AG09309 (cell line): ENCODE data around the gene GRIN2A.

Experiments used
- DNase-seq: peaks from one replicate; pipeline ENCODE4 v3.0.0-alpha.2; 2010; ENCODE audit warnings: low read depth
- H3K4me3 ChIP-seq: 2 replicates; pipeline ENCODE4 v1.5.1; 2011; ENCODE audit warnings: mild to moderate bottlenecking, low read depth, low read length, moderate library complexity; ENCODE audit not compliant: control insufficient read depth
- CTCF ChIP-seq: IDR thresholded peaks from 2 replicates; pipeline ENCODE4 v1.5.1; 2011; ENCODE audit warnings: mild to moderate bottlenecking, low read depth, low read length, inconsistent platforms; ENCODE audit not compliant: insufficient read depth, control insufficient read depth; ENCODE audit errors: missing control alignments

Gene GRIN2A

DNA sequence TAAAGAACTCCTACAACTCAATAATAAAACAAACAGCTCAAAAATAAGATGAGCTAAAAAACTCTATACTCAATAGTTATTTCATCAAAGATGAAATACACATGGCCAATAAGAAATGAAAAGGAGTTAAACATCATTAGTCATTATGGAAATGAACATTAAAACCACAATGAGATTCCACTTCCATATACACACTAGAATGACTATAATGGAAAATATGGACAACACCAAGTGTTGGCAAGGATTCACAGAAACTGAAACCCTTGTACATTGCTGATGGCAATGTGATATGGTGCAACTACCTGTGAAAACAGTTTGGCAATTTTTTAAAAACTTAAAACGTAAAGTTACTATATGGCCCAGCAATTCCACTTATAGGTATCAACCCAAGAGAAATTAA is 91.4 kb downstream of the GRIN2A start:
- no peak for DNase-seq
- H3K4me3 ChIP-seq, result no peak overlapping the region
- TF ChIP-seq CTCF, result no peak

- no peak for TF ChIP-seq CTCF
- no peak overlapping the region for H3K4me3 ChIP-seq
- DNase-seq, result no peak
Observed at GRCh38 chr16:10088380-10088793, 93.8 kb downstream of the GRIN2A start.

DNA sequence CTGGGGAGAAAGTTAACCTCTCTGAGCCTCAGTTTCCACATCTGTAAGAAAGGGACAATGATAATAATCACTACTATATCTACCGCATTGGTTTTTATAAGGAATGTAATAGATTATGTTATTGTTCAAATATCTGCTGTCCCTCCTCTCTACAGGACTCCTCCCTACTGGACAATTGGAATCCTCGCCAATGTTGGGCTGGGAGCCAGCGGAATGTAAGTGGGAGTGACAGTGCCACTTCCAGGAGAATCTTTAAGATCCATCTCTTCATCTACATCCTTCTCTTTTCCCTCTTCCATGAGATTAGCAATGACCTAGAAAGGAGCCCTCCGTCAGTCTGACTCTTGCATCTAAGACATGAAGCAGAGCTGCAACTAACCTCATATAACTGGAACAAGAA is 95.1 kb downstream of the GRIN2A start:
- no peak for TF ChIP-seq CTCF
- H3K4me3 ChIP-seq, result no peak overlapping the region
- DNase-seq, result no peak

DNA sequence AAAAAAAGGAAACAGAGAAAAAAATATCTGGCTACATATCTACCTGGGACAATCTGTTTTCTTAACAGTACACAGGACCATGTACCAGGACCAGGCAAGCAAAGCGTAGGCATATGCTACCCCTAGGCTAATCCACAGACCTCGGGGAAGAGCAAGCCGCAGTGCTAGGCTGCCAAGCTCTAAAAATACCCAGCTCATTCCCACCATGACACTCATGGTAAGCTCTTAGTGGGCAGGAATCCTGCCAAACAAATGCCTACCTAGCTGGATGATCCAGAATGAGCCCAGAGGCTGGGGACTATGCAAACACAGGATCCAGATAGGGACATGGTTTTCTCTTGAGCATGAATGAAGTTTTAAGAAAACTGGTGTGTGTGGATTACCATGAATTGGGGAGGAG is 95.6 kb downstream of the GRIN2A start:
- no peak for TF ChIP-seq CTCF
- H3K4me3 ChIP-seq, result no peak overlapping the region
- DNase-seq, result no peak

- DNase-seq, result no peak
- no peak overlapping the region for H3K4me3 ChIP-seq
- no peak for TF ChIP-seq CTCF
Observed at GRCh38 chr16:10085078-10085798, 97.0 kb downstream of the GRIN2A start.

DNA sequence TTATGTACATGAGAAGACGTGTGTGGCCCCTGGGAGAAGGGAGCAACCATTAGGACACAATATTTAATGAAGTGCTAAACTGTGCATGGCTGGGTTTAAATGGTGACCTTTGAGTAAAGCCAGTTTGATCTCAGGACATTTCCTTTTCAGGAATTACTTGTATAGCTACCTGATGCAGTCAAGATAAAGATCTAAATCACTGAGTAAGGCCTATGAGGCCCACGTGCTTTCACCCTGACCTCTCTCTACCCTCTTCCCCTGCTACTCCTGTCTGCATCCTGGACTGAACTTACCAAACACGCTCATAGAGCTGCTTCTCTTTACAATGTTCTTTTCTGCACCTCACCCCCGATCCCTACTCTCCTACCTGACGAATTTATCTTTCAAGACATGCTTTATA is 98.9 kb downstream of the GRIN2A start:
- DNase-seq, result no peak
- TF ChIP-seq CTCF, result no peak
- H3K4me3 ChIP-seq, result no peak overlapping the region
